Activated CD8-positive, alpha-beta T cell treated with anti-CD3 and anti-CD28 coated beads for 36 hours (primary cell): ENCODE results near the gene EXPH5. TPM values are rescaled to one million over a fixed set of nuclear protein-coding genes. Genes with fewer than 3 reads are reported as not detected.

Experiments
- ATAC-seq: fragments of 200-7000 bp; cut with Tn5 transposase; one replicate; pipeline ENCODE4 v1.10.0; 2021; ENCODE audit warnings: mild to moderate bottlenecking, moderate library complexity
- CTCF ChIA-PET: fragments of 350-600 bp; sonication (Branson Sonifier 250); formaldehyde crosslinking; loops from one replicate; lab custom pipeline; 2021; ENCODE audit warnings: antibody characterized with exemption; lab: Charles Lee
- POLR2A ChIA-PET: fragments of 350-600 bp; sonication (Branson Sonifier 250); formaldehyde crosslinking; loops from one replicate; lab custom pipeline; 2021; ENCODE audit warnings: antibody characterized with exemption; lab: Charles Lee
- DNase-seq: peaks from one replicate; pipeline ENCODE4 v3.0.0-alpha.2; 2020
- H3K27ac Mint-ChIP-seq: one replicate; pipeline ENCODE4 v1.8.0; 2021; ENCODE audit warnings: mild to moderate bottlenecking, mixed read lengths
- H3K27me3 Mint-ChIP-seq: one replicate; pipeline ENCODE4 v1.8.0; 2021; ENCODE audit warnings: mixed read lengths
- H3K36me3 Mint-ChIP-seq: one replicate; pipeline ENCODE4 v1.8.0; 2021; ENCODE audit warnings: low read depth, mixed read lengths
- H3K4me1 Mint-ChIP-seq: one replicate; pipeline ENCODE4 v1.8.0; 2021; ENCODE audit warnings: low read depth, mixed read lengths
- H3K4me3 Mint-ChIP-seq: one replicate; pipeline ENCODE4 v1.8.0; 2021; ENCODE audit warnings: mild to moderate bottlenecking, moderate library complexity, mixed read lengths
- H3K9me3 Mint-ChIP-seq: one replicate; pipeline ENCODE4 v1.8.0; 2021; ENCODE audit warnings: mixed read lengths
- intact Hi-C: fragments of 100-400 bp; cut with micrococcal nuclease; formaldehyde crosslinking; loops from one replicate; pipeline ENCODE4 v1.10.0; 2022
- total RNA-seq, 2 experiments: library from RNA; stranded (reverse); gene quantifications; one replicate each; pipeline ENCODE4 v1.2.3, GENCODE V29; 2021
- TF ChIP-seq, protein P1 (sequence below): fragments of 200-600 bp; IDR thresholded peaks from one replicate; pipeline ENCODE4 v1.8.0; 2022; ENCODE audit warnings: antibody characterized with exemption, mild to moderate bottlenecking

The EXPH5 gene
- total RNA-seq, 2 experiments from 2014 or later, result 2.9 to 4.1 TPM

DNA sequence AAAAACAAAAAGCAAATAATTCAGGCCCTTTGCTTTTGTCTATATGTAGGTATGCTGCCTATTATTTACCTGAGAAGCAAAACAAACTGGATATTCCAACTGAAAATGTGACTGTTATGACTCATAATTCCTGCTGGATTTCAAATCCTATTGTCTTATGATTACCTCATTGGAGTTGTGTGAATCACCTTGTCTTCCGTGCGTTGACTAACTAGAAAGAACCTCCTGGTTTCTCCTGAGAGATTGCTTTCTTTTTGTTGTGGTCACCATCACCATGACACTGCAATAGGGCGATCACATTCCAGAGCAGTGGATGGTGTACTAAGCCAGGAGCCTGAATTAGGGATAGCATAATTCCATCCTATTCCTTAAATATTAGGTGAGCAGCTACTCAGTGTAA, 23.0 kb upstream of the EXPH5 start:
- intact Hi-C loops, result no loop called here
- TF ChIP-seq, protein P1, sequence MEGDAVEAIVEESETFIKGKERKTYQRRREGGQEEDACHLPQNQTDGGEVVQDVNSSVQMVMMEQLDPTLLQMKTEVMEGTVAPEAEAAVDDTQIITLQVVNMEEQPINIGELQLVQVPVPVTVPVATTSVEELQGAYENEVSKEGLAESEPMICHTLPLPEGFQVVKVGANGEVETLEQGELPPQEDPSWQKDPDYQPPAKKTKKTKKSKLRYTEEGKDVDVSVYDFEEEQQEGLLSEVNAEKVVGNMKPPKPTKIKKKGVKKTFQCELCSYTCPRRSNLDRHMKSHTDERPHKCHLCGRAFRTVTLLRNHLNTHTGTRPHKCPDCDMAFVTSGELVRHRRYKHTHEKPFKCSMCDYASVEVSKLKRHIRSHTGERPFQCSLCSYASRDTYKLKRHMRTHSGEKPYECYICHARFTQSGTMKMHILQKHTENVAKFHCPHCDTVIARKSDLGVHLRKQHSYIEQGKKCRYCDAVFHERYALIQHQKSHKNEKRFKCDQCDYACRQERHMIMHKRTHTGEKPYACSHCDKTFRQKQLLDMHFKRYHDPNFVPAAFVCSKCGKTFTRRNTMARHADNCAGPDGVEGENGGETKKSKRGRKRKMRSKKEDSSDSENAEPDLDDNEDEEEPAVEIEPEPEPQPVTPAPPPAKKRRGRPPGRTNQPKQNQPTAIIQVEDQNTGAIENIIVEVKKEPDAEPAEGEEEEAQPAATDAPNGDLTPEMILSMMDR, result no peak
- POLR2A ChIA-PET, result no interaction called here
- Mint-ChIP-seq H3K36me3 (no peaks in the 10 kb centered on the region), H3K27me3 (peaks cover 13% of the 10 kb centered on the region), H3K9me3 (no peaks in the 10 kb centered on the region), H3K4me1 (peaks cover 9% of the 10 kb centered on the region), H3K27ac (no peak overlapping the region), H3K4me3 (no peak overlapping the region)
- CTCF ChIA-PET, result interaction anchor here (1.4 to 1.5 kb wide), 2 partner anchors 13 to 28 kb away, joined by 3 to 4 read pairs; no protein-coding TSS in a partner anchor
- ATAC-seq (no peak), DNase-seq (no peak)

DNA sequence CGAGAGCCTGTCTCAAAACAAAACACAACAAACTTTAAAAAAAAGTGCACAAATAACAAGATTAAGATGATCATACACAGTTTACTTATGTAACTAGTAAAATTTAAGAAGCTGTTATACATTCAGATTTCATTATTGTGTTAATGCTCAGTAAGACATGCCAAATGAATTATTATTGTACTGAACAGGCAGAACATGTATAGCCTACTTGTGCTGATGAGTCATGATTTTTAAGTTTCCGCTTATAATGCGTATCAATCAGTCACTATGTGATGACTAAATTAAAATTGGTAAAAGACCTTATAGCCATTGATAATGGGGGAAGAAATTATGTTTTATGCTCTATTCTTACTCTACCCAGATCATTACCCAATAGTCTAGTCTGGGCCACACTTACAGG, 20.5 kb upstream of the EXPH5 start:
- Mint-ChIP-seq H3K27ac (no peak overlapping the region), H3K9me3 (no peaks in the 10 kb centered on the region), H3K4me1 (no peaks in the 10 kb centered on the region), H3K36me3 (no peaks in the 10 kb centered on the region), H3K27me3 (peaks cover 6% of the 10 kb centered on the region), H3K4me3 (no peak overlapping the region)
- POLR2A ChIA-PET, result interaction anchor here (0.5 kb wide), 1 partner anchor 762 kb away, joined by 3 read pairs; no protein-coding TSS in a partner anchor
- DNase-seq (no peak), ATAC-seq (no peak)
- CTCF ChIA-PET, result interaction anchor here (1.8 to 2.4 kb wide), 2 partner anchors 8 to 9 kb away, joined by 4 to 7 read pairs; no protein-coding TSS in a partner anchor
- TF ChIP-seq, protein P1, result no peak
- intact Hi-C loops, result no loop called here

DNA sequence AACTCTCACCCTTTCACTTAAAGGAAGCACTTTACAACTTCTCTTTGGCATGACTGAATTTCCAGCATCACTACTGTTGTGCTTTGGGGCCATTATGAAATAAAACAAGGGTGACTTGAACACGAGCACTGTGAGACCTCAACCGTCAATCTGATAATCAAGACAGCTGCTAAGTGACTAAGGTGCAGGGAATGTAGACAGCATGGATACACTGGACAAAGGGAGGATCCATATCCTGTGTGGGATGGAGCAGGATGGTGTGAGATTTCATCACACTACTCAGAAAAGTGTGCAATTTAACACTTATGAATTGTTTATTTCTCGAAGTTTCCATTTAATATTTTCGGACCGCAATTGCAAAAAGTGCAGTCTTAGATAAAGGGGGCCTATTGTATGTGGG, 16.1 kb upstream of the EXPH5 start:
- Mint-ChIP-seq H3K27me3 (peaks cover 6% of the 10 kb centered on the region), H3K4me3 (no peak overlapping the region), H3K9me3 (no peaks in the 10 kb centered on the region), H3K27ac (no peak overlapping the region), H3K4me1 (no peaks in the 10 kb centered on the region), H3K36me3 (no peaks in the 10 kb centered on the region)
- DNase-seq, result no peak
- ChIA-PET CTCF (no interaction called here), POLR2A (no interaction called here)
- ATAC-seq, result no peak
- intact Hi-C loops, result no loop called here
- TF ChIP-seq, protein P1, result no peak

DNA sequence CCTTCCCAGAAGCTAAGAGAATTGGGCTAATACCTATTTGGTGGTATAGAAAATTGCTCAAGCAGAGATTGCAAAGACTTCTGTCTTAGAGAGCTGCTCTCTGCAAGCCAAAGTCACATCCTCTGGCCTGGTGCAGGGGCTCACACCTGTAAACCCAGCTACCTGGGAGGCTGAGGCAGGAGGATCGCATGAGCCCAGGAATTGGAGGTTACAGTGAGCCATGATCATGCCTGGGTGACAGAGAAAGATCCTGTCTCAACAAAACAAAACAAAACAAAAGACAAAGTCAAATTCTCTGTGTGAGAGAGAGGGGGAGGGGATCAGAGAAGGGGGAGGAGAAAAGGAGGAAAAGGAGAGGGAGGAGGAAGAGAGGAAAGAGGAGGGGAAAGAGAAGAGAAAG, 15.0 kb upstream of the EXPH5 start:
- ChIA-PET POLR2A (no interaction called here), CTCF (no interaction called here)
- Mint-ChIP-seq H3K9me3 (no peaks in the 10 kb centered on the region), H3K4me3 (no peak overlapping the region), H3K36me3 (no peaks in the 10 kb centered on the region), H3K27me3 (peaks cover 3% of the 10 kb centered on the region), H3K27ac (no peak overlapping the region), H3K4me1 (no peaks in the 10 kb centered on the region)
- DNase-seq (no peak), ATAC-seq (no peak)
- intact Hi-C loops, result no loop called here
- TF ChIP-seq, protein P1, result no peak

DNA sequence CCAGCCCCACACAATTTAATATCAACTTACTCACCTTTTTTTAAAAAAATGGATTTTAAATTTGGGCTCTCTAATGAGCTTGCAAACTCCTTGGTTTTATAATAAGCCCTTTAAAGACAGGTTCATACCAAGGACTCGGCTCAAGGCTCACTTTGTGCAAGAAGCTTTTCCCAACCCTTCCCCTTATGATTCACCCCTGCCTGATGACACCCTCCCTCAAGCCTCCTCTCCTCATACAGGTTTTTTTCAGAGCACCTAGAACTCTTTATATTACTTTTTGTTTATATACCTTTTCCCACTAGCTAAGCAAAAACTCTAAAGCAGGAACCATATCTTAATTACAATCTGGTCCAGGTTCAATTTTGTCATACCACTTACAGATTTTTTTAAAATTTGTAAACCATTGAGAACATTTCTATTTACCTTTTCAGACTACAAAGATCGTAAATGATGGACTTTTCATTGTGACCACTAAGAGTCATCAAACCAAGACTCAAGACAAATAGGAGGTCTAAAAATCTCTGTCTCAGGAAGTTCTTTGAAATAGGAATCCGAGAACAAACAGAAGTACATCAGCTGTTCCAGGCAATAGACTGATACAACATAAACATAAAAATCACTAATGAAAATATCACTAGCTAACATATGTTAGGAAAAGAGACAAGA, 13.1 kb upstream of the EXPH5 start:
- Mint-ChIP-seq H3K36me3 (no peaks in the 10 kb centered on the region), H3K27ac (no peak overlapping the region), H3K4me1 (no peaks in the 10 kb centered on the region), H3K4me3 (no peak overlapping the region), H3K9me3 (no peaks in the 10 kb centered on the region), H3K27me3 (peaks cover 6% of the 10 kb centered on the region)
- DNase-seq (no peak), ATAC-seq (no peak)
- TF ChIP-seq, protein P1, result no peak
- intact Hi-C loops, result no loop called here
- ChIA-PET POLR2A (no interaction called here), CTCF (interaction anchor here (2.0 kb wide), 1 partner anchor 8 kb away, joined by 7 read pairs; no protein-coding TSS in a partner anchor)
